H9 (cell line): ENCODE data around the gene AMBRA1. TPM values are rescaled to one million over a fixed set of nuclear protein-coding genes. Genes with fewer than 3 reads are reported as not detected.

Experiments used
- DNase-seq: peaks from one replicate; pipeline ENCODE4 v3.0.0-alpha.2; 2017
- H2AFZ ChIP-seq: one replicate; pipeline ENCODE4 v1.6.1; 2013; ENCODE audit warnings: mild to moderate bottlenecking, low read length, control low read depth, moderate library complexity
- H2AK5ac ChIP-seq: 2 replicates; pipeline ENCODE4 v1.6.1; 2013; ENCODE audit warnings: low read length, control low read depth, mixed read lengths; ENCODE audit not compliant: insufficient read length
- H2BK120ac ChIP-seq: one replicate; pipeline ENCODE4 v1.6.1; 2013; ENCODE audit warnings: low read depth, mild to moderate bottlenecking, low read length, control low read depth, inconsistent platforms; ENCODE audit not compliant: poor library complexity, severe bottlenecking
- H2BK12ac ChIP-seq: 2 replicates; pipeline ENCODE4 v1.6.1; 2013; ENCODE audit warnings: low read length, control low read depth, mixed read lengths, low read depth; ENCODE audit not compliant: insufficient read length
- H2BK15ac ChIP-seq: 2 replicates; pipeline ENCODE4 v1.6.1; 2013; ENCODE audit warnings: low read depth, low read length, control low read depth
- H2BK20ac ChIP-seq: one replicate; pipeline ENCODE4 v1.6.1; 2013; ENCODE audit warnings: low read depth, mild to moderate bottlenecking, low read length, control low read depth, inconsistent platforms; ENCODE audit not compliant: poor library complexity, severe bottlenecking
- H2BK5ac ChIP-seq: 2 replicates; pipeline ENCODE4 v1.6.1; 2013; ENCODE audit warnings: low read length, control low read depth, mixed read lengths; ENCODE audit not compliant: insufficient read length
- H3K14ac ChIP-seq: 2 replicates; pipeline ENCODE4 v1.6.1; 2013; ENCODE audit warnings: low read length, control low read depth; ENCODE audit not compliant: insufficient read depth
- H3K18ac ChIP-seq: 2 replicates; pipeline ENCODE4 v1.6.1; 2013; ENCODE audit warnings: low read depth, mild to moderate bottlenecking, mixed read lengths, low read length, control low read depth; ENCODE audit not compliant: insufficient read length
- H3K23ac ChIP-seq: 2 replicates; pipeline ENCODE4 v1.6.1; 2013; ENCODE audit warnings: low read length, control low read depth, mixed read lengths, low read depth; ENCODE audit not compliant: insufficient read length
- H3K23me2 ChIP-seq: 2 replicates; pipeline ENCODE4 v1.6.1; 2013; ENCODE audit warnings: low read depth, mild to moderate bottlenecking, mixed read lengths, low read length, control low read depth; ENCODE audit not compliant: insufficient read length, poor library complexity, severe bottlenecking
- H3K27ac ChIP-seq: 2 replicates; pipeline ENCODE4 v1.5.1; 2013; ENCODE audit warnings: low read length, control low read depth, mixed read lengths, low read depth; ENCODE audit not compliant: insufficient read length
- H3K27me3 ChIP-seq: 2 replicates; pipeline ENCODE4 v1.6.1; 2013; ENCODE audit warnings: low read length, control low read depth, inconsistent platforms; ENCODE audit not compliant: insufficient read depth
- H3K4ac ChIP-seq: 2 replicates; pipeline ENCODE4 v1.6.1; 2013; ENCODE audit warnings: low read depth, mild to moderate bottlenecking, control low read depth, inconsistent platforms, low read length, moderate library complexity
- H3K4me1 ChIP-seq: 2 replicates; pipeline ENCODE4 v1.6.1; 2013; ENCODE audit warnings: low read length, control low read depth, inconsistent platforms; ENCODE audit not compliant: insufficient read depth
- H3K4me2 ChIP-seq: 2 replicates; pipeline ENCODE4 v1.6.1; 2013; ENCODE audit warnings: low read length, control low read depth, mixed read lengths; ENCODE audit not compliant: insufficient read length, insufficient read depth
- H3K56ac ChIP-seq: 2 replicates; pipeline ENCODE4 v1.6.1; 2013; ENCODE audit warnings: low read depth, mild to moderate bottlenecking, mixed read lengths, low read length, control low read depth; ENCODE audit not compliant: insufficient read length
- H3K79me1 ChIP-seq: 2 replicates; pipeline ENCODE4 v1.6.1; 2013; ENCODE audit warnings: low read depth, mild to moderate bottlenecking, moderate library complexity, low read length, control low read depth, inconsistent platforms; ENCODE audit not compliant: insufficient read depth, poor library complexity, severe bottlenecking
- H3K79me2 ChIP-seq: 2 replicates; pipeline ENCODE4 v1.6.1; 2013; ENCODE audit warnings: low read length, control low read depth, inconsistent platforms; ENCODE audit not compliant: insufficient read depth
- H3K9ac ChIP-seq: 2 replicates; pipeline ENCODE4 v1.6.1; 2013; ENCODE audit warnings: low read length, control low read depth, mixed read lengths; ENCODE audit not compliant: insufficient read length; ENCODE audit errors: extremely low read depth
- H3K9me3 ChIP-seq: one replicate; pipeline ENCODE4 v1.6.1; 2013; ENCODE audit warnings: low read depth, low read length, inconsistent platforms; ENCODE audit not compliant: control insufficient read depth
- H3T11ph ChIP-seq: one replicate; pipeline ENCODE4 v1.6.1; 2013; ENCODE audit warnings: mild to moderate bottlenecking, low read length, control low read depth, inconsistent platforms
- H4K20me1 ChIP-seq: one replicate; pipeline ENCODE4 v1.6.1; 2013; ENCODE audit not compliant: control insufficient read depth, insufficient read length, insufficient read depth
- H4K5ac ChIP-seq: 2 replicates; pipeline ENCODE4 v1.6.1; 2013; ENCODE audit warnings: low read depth, mild to moderate bottlenecking, mixed read lengths, low read length, control low read depth; ENCODE audit not compliant: insufficient read length
- H4K8ac ChIP-seq: replicated peaks from 2 replicates; pipeline ENCODE4 v1.6.1; 2013; ENCODE audit warnings: low read length, control low read depth, mixed read lengths, low read depth; ENCODE audit not compliant: insufficient read length
- H4K91ac ChIP-seq: 2 replicates; pipeline ENCODE4 v1.6.1; 2013; ENCODE audit warnings: low read depth, mild to moderate bottlenecking, moderate library complexity, mixed read lengths, low read length, control low read depth; ENCODE audit not compliant: insufficient read length
- H3K27ac Mint-ChIP-seq, 3 experiments: 2 replicates in 2 of 3; 3 replicates in 1 of 3; pipeline ENCODE4 v1.8.0; 2020 to 2021; ENCODE audit warnings: mixed read lengths in 3 of 3, mild to moderate bottlenecking in 1 of 3, moderate library complexity in 1 of 3
- H3K27me3 Mint-ChIP-seq: 2 replicates; pipeline ENCODE4 v1.8.0; 2021; ENCODE audit warnings: low read depth, mild to moderate bottlenecking, moderate library complexity, mixed read lengths
- H3K36me3 Mint-ChIP-seq, 3 experiments: 2 replicates in 2 of 3; 3 replicates in 1 of 3; pipeline ENCODE4 v1.8.0; 2020 to 2021; ENCODE audit warnings: low read depth in 3 of 3, mixed read lengths in 3 of 3; ENCODE audit not compliant: insufficient read depth in 1 of 3
- H3K4me1 Mint-ChIP-seq, 2 experiments: 2 replicates each; pipeline ENCODE4 v1.8.0; 2020; ENCODE audit warnings: mixed read lengths in 2 of 2
- H3K4me3 Mint-ChIP-seq, 2 experiments: 2 replicates in 1 of 2; 3 replicates in 1 of 2; pipeline ENCODE4 v1.8.0; 2020 to 2021; ENCODE audit warnings: mild to moderate bottlenecking in 2 of 2, mixed read lengths in 2 of 2, moderate library complexity in 1 of 2
- H3K9me3 Mint-ChIP-seq, 2 experiments: 2 replicates in 1 of 2; 3 replicates in 1 of 2; pipeline ENCODE4 v1.8.0; 2020; ENCODE audit warnings: mild to moderate bottlenecking in 2 of 2, mixed read lengths in 2 of 2, moderate library complexity in 1 of 2
- CTCF ChIP-seq: fragments of 200-600 bp; sonication (generic); conservative IDR thresholded peaks from 3 replicates; pipeline ENCODE4 v1.8.0; 2021; ENCODE audit warnings: antibody characterized with exemption, mild to moderate bottlenecking
- WGBS: extraction: QIAGEN DNeasy Blood & Tissue Kit; methylation state at CpG from one replicate; pipeline ENCODE4 v1.1.7; 2013; ENCODE audit warnings: missing lambda C conversion rate, low lambda C conversion rate, mixed read lengths; ENCODE audit not compliant: insufficient read length; ENCODE audit errors: extremely low coverage; 5-methylcytosine and 5-hydroxymethylcytosine counted together
- total RNA-seq: library from RNA; stranded (reverse); gene quantifications from 2 replicates; pipeline ENCODE4 v1.2.1, GENCODE V29; 2021

AMBRA1 gene
- total RNA-seq, 1 experiment from 2014 or later, result 37.5 TPM

GRCh38 chr11:46497498-46497897 is 96.3 kb downstream of the AMBRA1 start:
- Histone ChIP-seq H3K4me1 (no peaks in the 10 kb centered on the region), H4K5ac (no peak overlapping the region), H3K18ac (no peak overlapping the region), H2AK5ac (no peak overlapping the region), H3K4me2 (no peak overlapping the region), H3K27me3 (no peaks in the 10 kb centered on the region), H3K9ac (peak overlapping the region; percentile 10), H3K23ac (no peak overlapping the region), H4K20me1 (no peaks in the 10 kb centered on the region), H3K9me3 (no peaks in the 10 kb centered on the region), H3K27ac (no peak overlapping the region), H3K79me2 (0 out of 2 replicates have a peak, but pooled peaks cover 3% of the 10 kb centered on the region), H2BK12ac (no peak overlapping the region), H2BK120ac (no peak overlapping the region), H2AFZ (no peak overlapping the region), H3K14ac (no peak overlapping the region), H4K8ac (no peak overlapping the region), H3K56ac (no peak overlapping the region), H3T11ph (no peak overlapping the region), H2BK5ac (no peak overlapping the region), H2BK20ac (no peak overlapping the region), H2BK15ac (no peak overlapping the region), H3K4ac (no peak overlapping the region), H3K23me2 (no peaks in the 10 kb centered on the region), H3K79me1 (no peaks in the 10 kb centered on the region), H4K91ac (no peak overlapping the region)
- H3K4me1 Mint-ChIP-seq, result 0 out of 4 replicates have a peak, but pooled peaks cover 0 to 3% of the 10 kb centered on the region in 2 experiments
- H3K4me3 Mint-ChIP-seq, result no peak overlapping the region
- H3K9me3 Mint-ChIP-seq, result no peaks in the 10 kb centered on the region
- DNase-seq, result no peak
- no peaks in the 10 kb centered on the region; the same call in 1 of the 2 replicates for H3K27me3 Mint-ChIP-seq
- no peak for TF ChIP-seq CTCF
- no CpG with 5 or more reads among the region's 4 CpGs for WGBS
- no peak overlapping the region for H3K27ac Mint-ChIP-seq
- peaks cover 0 to 16% (median 0%) of the 10 kb centered on the region in 3 experiments; a peak in 3 of 7 replicates for H3K36me3 Mint-ChIP-seq
